Gastroesophageal sphincter (tissue), 4 donors: ENCODE results near the gene LDB2. TPM values are rescaled to one million over a fixed set of nuclear protein-coding genes. Genes with fewer than 3 reads are reported as not detected.

Source experiments
- ATAC-seq: fragments of 150-250 bp; one replicate; pipeline ENCODE4 v1.9.1; 2016; ENCODE audit warnings: mild to moderate bottlenecking, moderate library complexity
- H3K27ac ChIP-seq, 4 donors: fragments of 200-600 bp; sonication (generic) in 3 of 4; 1 replicate in 3 of 4; 2 replicates in 1 of 4; pipeline ENCODE4 v1.5.1; 2016 to 2019
- H3K27me3 ChIP-seq: fragments of 200-600 bp; sonication (generic); one replicate; pipeline ENCODE4 v1.5.1; 2019
- H3K36me3 ChIP-seq, 2 donors: fragments of 200-600 bp; sonication (generic); one replicate each; pipeline ENCODE4 v1.5.1; 2019; ENCODE audit warnings: control low read depth in 1 of 2
- H3K4me1 ChIP-seq, 3 donors: fragments of 200-600 bp; sonication (generic); 1 replicate in 2 of 3; 2 replicates in 1 of 3; pipeline ENCODE4 v1.5.1; 2016 to 2019; ENCODE audit warnings: control low read depth in 2 of 3
- H3K4me3 ChIP-seq, 2 donors: fragments of 200-600 bp; sonication (generic); one replicate each; pipeline ENCODE4 v1.5.1; 2019; ENCODE audit warnings: mild to moderate bottlenecking in 1 of 2, moderate library complexity in 1 of 2
- H3K9me3 ChIP-seq, 3 donors: fragments of 200-600 bp; sonication (generic); one replicate each; pipeline ENCODE4 v1.5.1; 2017 to 2019; ENCODE audit warnings: control low read depth in 2 of 3
- CTCF ChIP-seq, 4 experiments: fragments of 200-600 bp in 2 of 4; fragments of 450-650 bp in 2 of 4; sonication (generic) in 1 of 4; IDR thresholded peaks; one replicate each; pipeline ENCODE4 v1.5.1; 2017 to 2019; ENCODE audit warnings: antibody characterized with exemption in 4 of 4, mild to moderate bottlenecking in 2 of 4, moderate library complexity in 2 of 4
- EP300 ChIP-seq: sonication (generic); formaldehyde crosslinking; IDR thresholded peaks from one replicate; pipeline ENCODE4 v1.6.1; 2017; ENCODE audit warnings: antibody characterized with exemption, mild to moderate bottlenecking
- POLR2A ChIP-seq, 2 donors: fragments of 450-650 bp; IDR thresholded peaks; one replicate each; pipeline ENCODE4 v1.6.1; 2017; ENCODE audit warnings: antibody characterized with exemption in 2 of 2, mild to moderate bottlenecking in 2 of 2, moderate library complexity in 1 of 2
- POLR2AphosphoS5 ChIP-seq: sonication (generic); formaldehyde crosslinking; IDR thresholded peaks from one replicate; pipeline ENCODE4 v1.6.1; 2017; ENCODE audit warnings: antibody characterized with exemption
- WGBS, 2 donors: methylation state at CpG; one replicate each; pipeline ENCODE4 v1.1.5; 2018; ENCODE audit warnings: low coverage in 1 of 2; 5-methylcytosine and 5-hydroxymethylcytosine counted together
- total RNA-seq, 4 donors: library from RNA; depleted of rRNA; stranded (reverse); fragments of >200 nt; gene quantifications; one replicate each; pipeline ENCODE4 v1.1.0, GENCODE V29; 2016

The LDB2 gene
- total RNA-seq, 4 donors from 2014 or later = 23.6 to 29.6 (median 28.3) TPM

GRCh38 chr4:16881151-16881884 lies 17.1 kb downstream of the LDB2 start:
- TF ChIP-seq CTCF (IDR thresholded peaks at IDR 0.05) = no peak
- no peak for TF ChIP-seq EP300
- TF ChIP-seq POLR2A (IDR thresholded peaks at IDR 0.05) = no peak
- TF ChIP-seq POLR2AphosphoS5 = no peak

GRCh38 chr4:16875487-16875886 lies 23.0 kb downstream of the LDB2 start:
- no peak for TF ChIP-seq CTCF (IDR thresholded peaks at IDR 0.05)
- no peak for TF ChIP-seq EP300
- no peak for TF ChIP-seq POLR2A (IDR thresholded peaks at IDR 0.05)
- TF ChIP-seq POLR2AphosphoS5 = no peak
- H3K27ac ChIP-seq = no peak overlapping the region
- no peaks in the 10 kb centered on the region for H3K9me3 ChIP-seq
- 61 to 64% methylated on average over 4 to 5 of the region's 5 CpGs for WGBS, 2 donors
- H3K4me1 ChIP-seq = no peaks in the 10 kb centered on the region
- ATAC-seq = no peak
- H3K27me3 ChIP-seq = no peaks in the 10 kb centered on the region
- no peak overlapping the region for H3K4me3 ChIP-seq
- no peaks in the 10 kb centered on the region for H3K36me3 ChIP-seq

More at GRCh38 chr4:16881151-16881884, 17.1 kb downstream of the LDB2 start:
- Histone ChIP-seq H3K27ac (no peak overlapping the region), H3K36me3 (no peaks in the 10 kb centered on the region), H3K27me3 (no peaks in the 10 kb centered on the region), H3K4me3 (no peak overlapping the region), H3K9me3 (no peaks in the 10 kb centered on the region), H3K4me1 (peaks cover 0 to 5% (median 0%) of the 10 kb centered on the region in 3 donors)
- 88 to 100% methylated on average over 4 of the region's 7 CpGs for WGBS, 2 donors
- ATAC-seq = no peak

GRCh38 chr4:16869594-16870245 lies 28.7 kb downstream of the LDB2 start:
- Histone ChIP-seq H3K36me3 (no peaks in the 10 kb centered on the region), H3K4me3 (no peak overlapping the region), H3K27me3 (no peaks in the 10 kb centered on the region), H3K9me3 (no peaks in the 10 kb centered on the region), H3K4me1 (no peaks in the 10 kb centered on the region), H3K27ac (no peak overlapping the region)
- TF ChIP-seq CTCF (IDR thresholded peaks at IDR 0.05) = no peak
- no peak for TF ChIP-seq POLR2A (IDR thresholded peaks at IDR 0.05)
- TF ChIP-seq POLR2AphosphoS5 = no peak
- TF ChIP-seq EP300 = no peak
- 88 to 98% methylated on average over 7 to 9 of the region's 12 CpGs for WGBS, 2 donors
- no peak for ATAC-seq

GRCh38 chr4:16868674-16869073 lies 29.8 kb downstream of the LDB2 start:
- no peaks in the 10 kb centered on the region for H3K27me3 ChIP-seq
- H3K27ac ChIP-seq = no peak overlapping the region
- H3K9me3 ChIP-seq = no peaks in the 10 kb centered on the region
- ATAC-seq = no peak
- TF ChIP-seq POLR2AphosphoS5 (no peak), EP300 (no peak), POLR2A (IDR thresholded peaks at IDR 0.05) (no peak), CTCF (IDR thresholded peaks at IDR 0.05) (no peak)
- H3K4me3 ChIP-seq = no peak overlapping the region
- H3K36me3 ChIP-seq = no peaks in the 10 kb centered on the region
- H3K4me1 ChIP-seq = no peaks in the 10 kb centered on the region
- 94 to 96% methylated on average over 5 of the region's 5 CpGs for WGBS, 2 donors

- no peaks in the 10 kb centered on the region for H3K27me3 ChIP-seq
- ATAC-seq = no peak
- WGBS, 2 donors = 33 to 54% methylated on average over 2 of the region's 2 CpGs
- H3K36me3 ChIP-seq = no peaks in the 10 kb centered on the region
- no peak for TF ChIP-seq POLR2A (IDR thresholded peaks at IDR 0.05)
- no peak for TF ChIP-seq CTCF (IDR thresholded peaks at IDR 0.05)
- TF ChIP-seq EP300 = no peak
- no peak for TF ChIP-seq POLR2AphosphoS5
- H3K27ac ChIP-seq = no peak overlapping the region
- no peaks in the 10 kb centered on the region for H3K9me3 ChIP-seq
- H3K4me1 ChIP-seq = no peaks in the 10 kb centered on the region
- H3K4me3 ChIP-seq = no peak overlapping the region
Measured at GRCh38 chr4:16867827-16868226, 30.6 kb downstream of the LDB2 start.
